ENCODE data around the gene WRNIP1.
"Not testable (repeated sequence)": the region's sequence is repeated elsewhere in the genome, so short reads cannot be mapped to it uniquely, and the experiment has no call there.

WRNIP1 gene

DNA sequence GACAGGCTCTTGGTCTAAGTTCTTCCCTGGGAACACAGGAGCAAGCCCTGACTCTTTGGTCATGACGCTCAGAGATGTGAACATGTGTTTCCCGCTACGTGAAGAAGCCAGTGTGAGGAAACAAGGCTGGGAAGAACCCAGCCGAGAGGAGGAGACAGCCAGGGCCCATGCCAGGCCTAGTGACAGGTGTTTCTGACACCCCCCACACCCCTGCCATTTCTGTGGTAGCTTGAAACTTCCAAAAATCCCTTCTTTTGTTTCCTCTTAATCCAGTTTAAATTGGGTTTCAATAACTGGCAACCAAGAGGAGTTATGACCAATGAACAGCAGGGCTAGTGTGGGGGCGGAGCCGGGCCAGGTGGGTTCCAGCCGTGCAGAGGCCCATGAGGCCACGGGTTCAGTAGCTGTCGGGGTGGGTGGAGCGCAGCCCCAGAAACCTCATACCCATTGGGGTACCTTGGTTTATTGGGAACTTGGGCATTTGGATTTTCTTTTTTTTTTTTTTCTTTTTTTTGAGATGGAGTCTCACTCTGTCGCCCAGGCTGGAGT lies 33.5 kb downstream of the WRNIP1 start:
- Histone ChIP-seq H3K4me1 (ENCODE audit: insufficient read depth, low read length, poor library complexity, severe bottlenecking) (peaks cover 40% of the 10 kb centered on the region), H2AFZ (ENCODE audit: low read length) (no peak overlapping the region), H3K27me3 (ENCODE audit: insufficient read depth, low read length, poor library complexity, severe bottlenecking) (no peaks in the 10 kb centered on the region), H3K9ac (ENCODE audit: low read depth, low read length, poor library complexity, severe bottlenecking) (no peak overlapping the region), H3K4me3 (ENCODE audit: low read length, poor library complexity, severe bottlenecking) (no peak overlapping the region), H3K4me2 (ENCODE audit: low read depth, low read length, poor library complexity, severe bottlenecking) (no peak overlapping the region), H3K9me2 (replicated peaks; ENCODE audit: low read depth, low read length) (no peaks in the 10 kb centered on the region), H3K9me3 (ENCODE audit: insufficient read depth, low read depth, low read length) (no peaks in the 10 kb centered on the region), H3K79me2 (ENCODE audit: insufficient read depth, low read length) (no peaks in the 10 kb centered on the region), H4K20me1 (ENCODE audit: insufficient read depth, low read length, poor library complexity, severe bottlenecking) (no peaks in the 10 kb centered on the region), H3F3A (ENCODE audit: low read depth) (no peaks in the 10 kb centered on the region), H3K36me3 (ENCODE audit: insufficient read depth, low read length) (no peaks in the 10 kb centered on the region)
- TF ChIP-seq EZH2phosphoT487 (IDR thresholded peaks at IDR 0.05; ENCODE audit: borderline replicate concordance): no peak
- TF ChIP-seq CTCF (conservative IDR thresholded peaks at IDR 0.05; ENCODE audit: low read length): no peak

- no peak overlapping the region for H3K4me3 ChIP-seq (ENCODE audit: low read length, poor library complexity, severe bottlenecking)
- TF ChIP-seq EZH2phosphoT487 (IDR thresholded peaks at IDR 0.05; ENCODE audit: borderline replicate concordance) (no peak), CTCF (conservative IDR thresholded peaks at IDR 0.05; ENCODE audit: low read length) (no peak)
- no peaks in the 10 kb centered on the region for H3K27me3 ChIP-seq (ENCODE audit: insufficient read depth, low read length, poor library complexity, severe bottlenecking)
- no peaks in the 10 kb centered on the region for H3K79me2 ChIP-seq (ENCODE audit: insufficient read depth, low read length)
- peaks cover 43% of the 10 kb centered on the region for H3K4me1 ChIP-seq (ENCODE audit: insufficient read depth, low read length, poor library complexity, severe bottlenecking)
- no peaks in the 10 kb centered on the region for H4K20me1 ChIP-seq (ENCODE audit: insufficient read depth, low read length, poor library complexity, severe bottlenecking)
- H3F3A ChIP-seq (ENCODE audit: low read depth): no peaks in the 10 kb centered on the region
- H3K9ac ChIP-seq (ENCODE audit: low read depth, low read length, poor library complexity, severe bottlenecking): no peak overlapping the region
- no peaks in the 10 kb centered on the region for H3K9me3 ChIP-seq (ENCODE audit: insufficient read depth, low read depth, low read length)
- H3K4me2 ChIP-seq (ENCODE audit: low read depth, low read length, poor library complexity, severe bottlenecking): no peak overlapping the region
- no peaks in the 10 kb centered on the region for H3K9me2 ChIP-seq (replicated peaks; ENCODE audit: low read depth, low read length)
- H3K36me3 ChIP-seq (ENCODE audit: insufficient read depth, low read length): no peaks in the 10 kb centered on the region
- H2AFZ ChIP-seq (ENCODE audit: low read length): no peak overlapping the region
These were observed 34.8 kb downstream of the WRNIP1 start for GRCh38 chr6:2799936-2800527.

GRCh38 chr6:2800552-2801316 lies 35.5 kb downstream of the WRNIP1 start:
- Histone ChIP-seq H3K9ac (ENCODE audit: low read depth, low read length, poor library complexity, severe bottlenecking) (no peak overlapping the region), H4K20me1 (ENCODE audit: insufficient read depth, low read length, poor library complexity, severe bottlenecking) (no peaks in the 10 kb centered on the region), H3K36me3 (ENCODE audit: insufficient read depth, low read length) (no peaks in the 10 kb centered on the region), H3K4me2 (ENCODE audit: low read depth, low read length, poor library complexity, severe bottlenecking) (no peak overlapping the region), H3K9me3 (ENCODE audit: insufficient read depth, low read depth, low read length) (no peaks in the 10 kb centered on the region), H3K27me3 (ENCODE audit: insufficient read depth, low read length, poor library complexity, severe bottlenecking) (no peaks in the 10 kb centered on the region), H3K4me3 (ENCODE audit: low read length, poor library complexity, severe bottlenecking) (no peak overlapping the region), H3K9me2 (replicated peaks; ENCODE audit: low read depth, low read length) (no peaks in the 10 kb centered on the region), H3K4me1 (ENCODE audit: insufficient read depth, low read length, poor library complexity, severe bottlenecking) (peaks cover 44% of the 10 kb centered on the region), H3K79me2 (ENCODE audit: insufficient read depth, low read length) (no peaks in the 10 kb centered on the region), H2AFZ (ENCODE audit: low read length) (no peak overlapping the region), H3F3A (ENCODE audit: low read depth) (no peaks in the 10 kb centered on the region)
- TF ChIP-seq CTCF (conservative IDR thresholded peaks at IDR 0.05; ENCODE audit: low read length) (no peak), EZH2phosphoT487 (IDR thresholded peaks at IDR 0.05; ENCODE audit: borderline replicate concordance) (no peak)

DNA sequence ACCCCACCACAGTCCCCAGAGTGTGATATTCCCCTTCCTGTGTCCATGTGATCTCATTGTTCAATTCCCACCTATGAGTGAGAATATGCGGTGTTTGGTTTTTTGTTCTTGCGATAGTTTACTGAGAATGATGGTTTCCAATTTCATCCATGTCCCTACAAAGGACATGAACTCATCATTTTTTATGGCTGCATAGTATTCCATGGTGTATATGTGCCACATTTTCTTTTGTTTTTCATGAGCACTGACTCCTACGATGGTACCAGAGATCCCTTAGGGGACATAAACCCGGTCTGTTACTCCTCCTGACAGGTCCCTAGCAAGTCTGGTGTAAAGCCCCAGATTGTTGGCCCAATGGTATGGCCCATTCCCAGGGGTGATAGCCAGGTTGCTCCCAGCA lies 36.5 kb downstream of the WRNIP1 start:
- peaks cover 52% of the 10 kb centered on the region for H3K4me1 ChIP-seq (ENCODE audit: insufficient read depth, low read length, poor library complexity, severe bottlenecking)
- H3K9me3 ChIP-seq (ENCODE audit: insufficient read depth, low read depth, low read length); H3K4me2 ChIP-seq (ENCODE audit: low read depth, low read length, poor library complexity, severe bottlenecking); H3K36me3 ChIP-seq (ENCODE audit: insufficient read depth, low read length); H3K9ac ChIP-seq (ENCODE audit: low read depth, low read length, poor library complexity, severe bottlenecking); H3K79me2 ChIP-seq (ENCODE audit: insufficient read depth, low read length); H3K4me3 ChIP-seq (ENCODE audit: low read length, poor library complexity, severe bottlenecking); H4K20me1 ChIP-seq (ENCODE audit: insufficient read depth, low read length, poor library complexity, severe bottlenecking); H2AFZ ChIP-seq (ENCODE audit: low read length); H3K9me2 ChIP-seq (replicated peaks; ENCODE audit: low read depth, low read length); H3F3A ChIP-seq (ENCODE audit: low read depth); H3K27me3 ChIP-seq (ENCODE audit: insufficient read depth, low read length, poor library complexity, severe bottlenecking): not testable (repeated sequence)
